Measurements from ENCODE around the gene CLMP.

The CLMP gene

GRCh38 chr11:123190518-123190917 is 4.5 kb downstream of the CLMP start:
- Mint-ChIP-seq H3K4me1 (ENCODE audit: low read depth) (peaks cover 8% of the 10 kb centered on the region), H3K27ac (no peak overlapping the region), H3K27me3 (ENCODE audit: low read depth) (peaks cover 76% of the 10 kb centered on the region), H3K4me3 (no peak overlapping the region), H3K9me3 (peaks cover 6% of the 10 kb centered on the region), H3K36me3 (ENCODE audit: low read depth) (peaks cover 2% of the 10 kb centered on the region)
- no peak for DNase-seq (ENCODE audit: low spot score)

GRCh38 chr11:123188508-123189165 is 6.4 kb downstream of the CLMP start:
- peaks cover 6% of the 10 kb centered on the region for H3K9me3 Mint-ChIP-seq
- no peak for DNase-seq (ENCODE audit: low spot score)
- H3K36me3 Mint-ChIP-seq (ENCODE audit: low read depth), result no peaks in the 10 kb centered on the region
- no peak overlapping the region for H3K4me3 Mint-ChIP-seq
- H3K27me3 Mint-ChIP-seq (ENCODE audit: low read depth), result peaks cover 68% of the 10 kb centered on the region
- no peak overlapping the region for H3K27ac Mint-ChIP-seq
- H3K4me1 Mint-ChIP-seq (ENCODE audit: low read depth), result peaks cover 6% of the 10 kb centered on the region

GRCh38 chr11:123187665-123188507 is 7.2 kb downstream of the CLMP start:
- peaks cover 61% of the 10 kb centered on the region for H3K27me3 Mint-ChIP-seq (ENCODE audit: low read depth)
- DNase-seq (ENCODE audit: low spot score), result no peak
- peaks cover 6% of the 10 kb centered on the region for H3K4me1 Mint-ChIP-seq (ENCODE audit: low read depth)
- no peak overlapping the region for H3K4me3 Mint-ChIP-seq
- H3K36me3 Mint-ChIP-seq (ENCODE audit: low read depth), result no peaks in the 10 kb centered on the region
- H3K9me3 Mint-ChIP-seq, result peaks cover 6% of the 10 kb centered on the region
- H3K27ac Mint-ChIP-seq, result no peak overlapping the region

- peaks cover 6% of the 10 kb centered on the region for H3K9me3 Mint-ChIP-seq
- peaks cover 54% of the 10 kb centered on the region for H3K27me3 Mint-ChIP-seq (ENCODE audit: low read depth)
- H3K4me1 Mint-ChIP-seq (ENCODE audit: low read depth), result peaks cover 6% of the 10 kb centered on the region
- H3K4me3 Mint-ChIP-seq, result no peak overlapping the region
- DNase-seq (ENCODE audit: low spot score), result no peak
- no peak overlapping the region for H3K27ac Mint-ChIP-seq
- H3K36me3 Mint-ChIP-seq (ENCODE audit: low read depth), result no peaks in the 10 kb centered on the region
Observed at GRCh38 chr11:123187248-123187647, 7.8 kb downstream of the CLMP start.

- no peak overlapping the region for H3K27ac Mint-ChIP-seq
- H3K4me3 Mint-ChIP-seq, result no peak overlapping the region
- peaks cover 48% of the 10 kb centered on the region for H3K27me3 Mint-ChIP-seq (ENCODE audit: low read depth)
- H3K4me1 Mint-ChIP-seq (ENCODE audit: low read depth), result peaks cover 1% of the 10 kb centered on the region
- no peak for DNase-seq (ENCODE audit: low spot score)
- H3K36me3 Mint-ChIP-seq (ENCODE audit: low read depth), result no peaks in the 10 kb centered on the region
- peaks cover 4% of the 10 kb centered on the region for H3K9me3 Mint-ChIP-seq
Observed at GRCh38 chr11:123186286-123186685, 8.8 kb downstream of the CLMP start.

GRCh38 chr11:123185326-123185725 is 9.7 kb downstream of the CLMP start:
- Mint-ChIP-seq H3K4me3 (no peak overlapping the region), H3K4me1 (ENCODE audit: low read depth) (peaks cover 1% of the 10 kb centered on the region), H3K9me3 (no peaks in the 10 kb centered on the region), H3K27me3 (ENCODE audit: low read depth) (peaks cover 38% of the 10 kb centered on the region), H3K36me3 (ENCODE audit: low read depth) (no peaks in the 10 kb centered on the region), H3K27ac (no peak overlapping the region)
- no peak for DNase-seq (ENCODE audit: low spot score)

- Mint-ChIP-seq H3K27me3 (ENCODE audit: low read depth) (peaks cover 34% of the 10 kb centered on the region), H3K4me3 (no peak overlapping the region), H3K36me3 (ENCODE audit: low read depth) (no peaks in the 10 kb centered on the region), H3K27ac (no peak overlapping the region), H3K4me1 (ENCODE audit: low read depth) (peaks cover 1% of the 10 kb centered on the region), H3K9me3 (no peaks in the 10 kb centered on the region)
- DNase-seq (ENCODE audit: low spot score), result no peak
Observed at GRCh38 chr11:123184531-123184930, 10.5 kb downstream of the CLMP start.

GRCh38 chr11:123183391-123184099 is 11.5 kb downstream of the CLMP start:
- DNase-seq (ENCODE audit: low spot score), result no peak
- Mint-ChIP-seq H3K36me3 (ENCODE audit: low read depth) (no peaks in the 10 kb centered on the region), H3K4me1 (ENCODE audit: low read depth) (peaks cover 1% of the 10 kb centered on the region), H3K27me3 (ENCODE audit: low read depth) (peaks cover 30% of the 10 kb centered on the region), H3K4me3 (no peak overlapping the region), H3K27ac (no peak overlapping the region), H3K9me3 (no peaks in the 10 kb centered on the region)

- H3K27ac Mint-ChIP-seq, result no peak overlapping the region
Observed at GRCh38 chr11:123181767-123182500, 13.1 kb downstream of the CLMP start.

GRCh38 chr11:123181075-123181474 is 14.0 kb downstream of the CLMP start:
- H3K27ac Mint-ChIP-seq, result no peak overlapping the region
- no peak for DNase-seq (ENCODE audit: low spot score)
- no peaks in the 10 kb centered on the region for H3K36me3 Mint-ChIP-seq (ENCODE audit: low read depth)
- no peaks in the 10 kb centered on the region for H3K9me3 Mint-ChIP-seq
- peaks cover 13% of the 10 kb centered on the region for H3K27me3 Mint-ChIP-seq (ENCODE audit: low read depth)
- peaks cover 1% of the 10 kb centered on the region for H3K4me1 Mint-ChIP-seq (ENCODE audit: low read depth)
- H3K4me3 Mint-ChIP-seq, result no peak overlapping the region

More at GRCh38 chr11:123181767-123182500, 13.1 kb downstream of the CLMP start:
- H3K9me3 Mint-ChIP-seq, result no peaks in the 10 kb centered on the region
- peaks cover 18% of the 10 kb centered on the region for H3K27me3 Mint-ChIP-seq (ENCODE audit: low read depth)
- no peak overlapping the region for H3K4me3 Mint-ChIP-seq
- no peaks in the 10 kb centered on the region for H3K36me3 Mint-ChIP-seq (ENCODE audit: low read depth)
- no peak for DNase-seq (ENCODE audit: low spot score)
- peaks cover 1% of the 10 kb centered on the region for H3K4me1 Mint-ChIP-seq (ENCODE audit: low read depth)

- no peak for DNase-seq (ENCODE audit: low spot score)
- H3K4me1 Mint-ChIP-seq (ENCODE audit: low read depth), result peaks cover 1% of the 10 kb centered on the region
Observed at GRCh38 chr11:123180574-123180973, 14.5 kb downstream of the CLMP start.

GRCh38 chr11:123180166-123180565 is 14.9 kb downstream of the CLMP start:
- H3K4me3 Mint-ChIP-seq, result no peak overlapping the region
- H3K4me1 Mint-ChIP-seq (ENCODE audit: low read depth), result peaks cover 1% of the 10 kb centered on the region
- H3K36me3 Mint-ChIP-seq (ENCODE audit: low read depth), result no peaks in the 10 kb centered on the region
- H3K27ac Mint-ChIP-seq, result no peak overlapping the region
- DNase-seq (ENCODE audit: low spot score), result no peak
- H3K27me3 Mint-ChIP-seq (ENCODE audit: low read depth), result peaks cover 7% of the 10 kb centered on the region
- H3K9me3 Mint-ChIP-seq, result no peaks in the 10 kb centered on the region

More at GRCh38 chr11:123180574-123180973, 14.5 kb downstream of the CLMP start:
- no peaks in the 10 kb centered on the region for H3K36me3 Mint-ChIP-seq (ENCODE audit: low read depth)
- H3K27ac Mint-ChIP-seq, result no peak overlapping the region
- H3K9me3 Mint-ChIP-seq, result no peaks in the 10 kb centered on the region
- H3K4me3 Mint-ChIP-seq, result no peak overlapping the region
- H3K27me3 Mint-ChIP-seq (ENCODE audit: low read depth), result peaks cover 9% of the 10 kb centered on the region

- no peaks in the 10 kb centered on the region for H3K36me3 Mint-ChIP-seq (ENCODE audit: low read depth)
- DNase-seq (ENCODE audit: low spot score), result no peak
- no peak overlapping the region for H3K4me3 Mint-ChIP-seq
- H3K9me3 Mint-ChIP-seq, result no peaks in the 10 kb centered on the region
- H3K4me1 Mint-ChIP-seq (ENCODE audit: low read depth), result peaks cover 1% of the 10 kb centered on the region
- H3K27me3 Mint-ChIP-seq (ENCODE audit: low read depth), result peaks cover 3% of the 10 kb centered on the region
- H3K27ac Mint-ChIP-seq, result no peak overlapping the region
Observed at GRCh38 chr11:123179586-123179985, 15.5 kb downstream of the CLMP start.

All from T-helper 2 cell treated with Interferon-gamma antibody and Interleukin-4, amounts not matched to agents 5 μg/mL and 100 μg/mL, for 36 hours (primary cell).